OCI-M1 (cell line): ENCODE results near the gene RIT2.
"Not testable (repeated sequence)": the region's sequence is repeated elsewhere in the genome, so short reads cannot be mapped to it uniquely, and the experiment has no call there.

Experiments
- DNase-seq: peaks from one replicate; lab custom pipeline; 2025; lab: John Stamatoyannopoulos, UW

RIT2 gene

DNA sequence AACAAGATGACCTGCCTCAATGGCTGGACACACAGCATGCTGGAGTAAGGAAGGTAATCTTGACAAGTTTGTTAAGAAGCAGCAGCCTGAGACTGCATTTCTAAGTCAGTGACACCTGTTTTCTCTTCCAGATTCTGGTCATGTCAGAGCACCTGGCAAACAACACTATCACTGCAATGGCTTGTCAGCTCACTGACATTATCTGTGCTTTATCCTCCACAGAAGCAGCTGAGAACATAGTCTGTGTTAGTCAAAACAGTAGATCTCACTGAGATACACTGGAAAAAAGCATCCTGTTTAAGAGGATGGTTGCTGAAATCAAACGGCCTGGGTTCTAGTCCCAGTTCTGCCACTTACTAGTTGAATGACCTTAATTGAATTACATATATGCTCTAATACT, 355.2 kb downstream of the RIT2 start:
- no peak for DNase-seq

DNA sequence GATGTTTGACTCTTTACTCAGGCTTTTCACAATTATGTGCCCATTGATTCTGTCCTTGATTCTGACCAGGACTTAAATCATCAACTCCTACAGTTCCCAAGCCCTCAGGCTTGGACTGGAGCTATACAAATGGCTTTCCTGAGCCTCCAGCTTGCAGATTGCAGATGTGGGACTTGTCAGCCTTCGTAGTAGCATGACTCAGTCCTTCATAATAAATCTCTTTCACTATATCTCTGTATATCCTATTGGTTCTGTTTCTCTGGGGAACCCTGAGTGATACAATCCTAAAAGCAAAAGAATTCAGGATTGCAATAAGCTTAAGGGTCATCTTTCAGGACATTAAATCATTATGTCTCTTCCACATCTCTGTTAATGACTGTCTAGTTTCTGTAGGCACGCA, 356.6 kb downstream of the RIT2 start:
- DNase-seq, result peak; percentile 6

DNA sequence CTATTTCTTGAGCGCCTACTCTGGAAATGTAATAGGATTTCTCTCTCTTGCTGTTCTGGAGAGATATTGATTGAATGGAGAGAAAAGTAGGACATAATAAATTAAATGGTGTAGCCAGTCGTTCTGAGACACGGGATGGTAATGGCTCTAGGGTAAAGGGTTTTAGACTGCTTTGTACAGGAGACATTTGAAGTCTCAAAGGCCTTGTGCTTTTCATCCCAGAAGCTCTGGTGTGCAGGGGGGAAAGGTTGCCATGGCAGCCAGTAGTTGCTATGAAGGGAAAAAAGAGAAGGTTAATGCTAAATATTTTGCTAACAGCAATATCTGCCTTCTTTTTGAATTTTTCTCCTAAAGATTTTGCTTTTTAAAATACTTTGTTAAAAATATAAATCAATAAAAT, 359.3 kb downstream of the RIT2 start:
- no peak for DNase-seq

DNA sequence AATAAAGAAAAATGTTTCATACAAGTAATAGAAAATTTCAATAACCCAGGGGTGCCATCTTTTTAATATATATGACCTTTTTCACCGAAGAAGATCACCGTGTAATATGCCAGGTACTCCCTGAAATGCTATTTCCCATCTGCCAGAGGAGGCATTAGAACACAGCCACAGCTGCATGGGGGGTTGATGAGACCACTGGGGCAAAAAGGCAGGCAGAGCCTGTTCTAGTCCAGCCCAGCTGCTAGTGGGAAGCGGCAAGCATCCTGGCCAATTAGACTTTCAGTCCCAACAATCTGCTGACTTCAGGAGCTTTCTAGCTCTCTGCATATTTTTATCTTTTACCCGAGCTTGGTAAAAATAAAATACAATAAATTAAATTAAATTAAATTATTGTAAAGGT, 362.6 kb downstream of the RIT2 start:
- no peak for DNase-seq

DNA sequence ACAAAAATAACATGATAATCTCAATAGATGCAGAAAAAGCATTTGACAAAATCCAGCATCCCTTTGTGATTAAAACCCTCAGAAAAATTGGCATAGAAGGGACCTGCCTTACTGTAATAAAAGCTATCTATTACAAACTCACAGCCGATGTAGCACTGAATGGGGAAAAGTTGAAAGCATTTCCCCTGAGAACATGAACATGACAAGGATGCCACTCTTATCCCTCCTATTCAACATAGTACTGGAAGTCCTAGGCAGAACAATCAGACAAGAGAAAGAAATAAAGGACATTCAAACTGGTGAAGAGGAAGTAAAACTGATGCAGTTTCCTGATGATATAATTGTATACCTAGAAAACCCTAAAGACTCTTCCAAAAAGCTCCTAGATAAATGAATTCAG, 368.7 kb downstream of the RIT2 start:
- DNase-seq, result no peak

DNA sequence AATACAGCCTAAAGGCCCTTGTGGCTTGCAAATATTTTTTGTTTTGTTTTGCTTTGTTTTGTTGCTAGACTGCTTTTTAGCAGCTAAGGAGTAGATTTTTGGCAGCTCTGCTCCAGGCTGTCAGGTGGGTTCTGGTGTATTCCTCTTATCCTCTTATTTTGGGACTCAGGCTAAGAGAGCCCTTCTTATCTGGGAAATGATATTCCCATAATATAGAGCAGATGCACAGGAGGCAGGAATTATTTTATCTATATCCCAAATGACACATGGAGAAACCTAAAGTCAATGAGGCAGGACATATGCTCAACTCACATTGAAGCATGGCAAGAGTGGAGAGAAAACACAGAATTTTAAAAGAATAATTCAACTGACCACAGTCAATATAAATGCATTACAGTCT, 369.6 kb downstream of the RIT2 start:
- DNase-seq, result no peak

DNA sequence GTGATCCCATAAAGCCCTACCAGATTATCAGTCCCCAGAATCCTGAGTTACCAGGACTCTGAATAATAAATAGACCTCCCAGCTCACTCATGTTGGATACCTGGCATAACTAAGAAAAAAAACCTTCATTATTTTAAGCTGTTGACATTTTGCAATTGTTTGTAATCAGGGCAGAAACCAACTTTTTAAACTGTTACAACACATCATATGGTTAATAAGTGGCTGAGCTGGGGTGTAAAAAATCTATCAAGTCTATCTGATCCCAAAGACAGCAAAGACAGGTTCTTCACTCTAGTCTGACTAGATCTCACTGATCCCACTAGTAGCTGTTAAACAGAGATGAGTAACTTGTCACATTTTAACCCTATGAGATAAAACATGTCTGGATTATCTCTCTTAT, 370.3 kb downstream of the RIT2 start:
- no peak for DNase-seq

DNA sequence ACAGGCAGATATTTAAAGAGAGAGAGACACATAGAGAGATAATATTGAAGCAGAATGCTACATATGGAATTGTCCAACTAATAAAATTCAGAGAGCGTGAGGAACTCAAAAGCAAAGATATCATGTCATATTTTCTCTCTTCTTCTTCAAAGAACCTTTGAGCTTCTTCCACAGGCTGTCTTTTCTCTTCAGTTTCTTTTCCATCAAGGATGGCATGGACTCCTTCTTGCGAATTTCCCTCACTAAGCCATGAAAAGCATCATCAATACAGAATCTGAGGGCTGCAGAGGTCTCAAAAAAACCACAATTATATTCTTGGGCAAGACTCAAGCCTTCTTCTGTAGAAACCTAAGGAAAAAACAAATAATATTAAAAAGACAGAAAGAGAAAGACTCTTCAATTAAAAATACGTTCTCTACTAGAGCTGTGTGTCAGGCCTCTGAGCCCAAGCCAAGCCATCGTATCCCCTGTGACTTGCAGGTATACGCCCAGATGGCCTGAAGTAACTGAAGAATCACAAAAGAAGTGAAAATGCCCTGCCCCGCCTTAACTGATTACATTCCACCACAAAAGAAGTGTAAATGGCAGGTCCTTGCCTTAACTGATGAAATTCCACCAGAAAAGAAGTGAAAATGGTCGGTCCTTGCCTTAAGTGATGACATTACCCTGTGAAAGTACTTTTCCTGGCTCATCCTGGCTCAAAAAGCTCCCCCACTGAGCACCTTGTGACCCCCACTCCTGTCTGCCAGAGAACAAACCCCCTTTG, 371.9 kb downstream of the RIT2 start:
- no peak for DNase-seq

DNA sequence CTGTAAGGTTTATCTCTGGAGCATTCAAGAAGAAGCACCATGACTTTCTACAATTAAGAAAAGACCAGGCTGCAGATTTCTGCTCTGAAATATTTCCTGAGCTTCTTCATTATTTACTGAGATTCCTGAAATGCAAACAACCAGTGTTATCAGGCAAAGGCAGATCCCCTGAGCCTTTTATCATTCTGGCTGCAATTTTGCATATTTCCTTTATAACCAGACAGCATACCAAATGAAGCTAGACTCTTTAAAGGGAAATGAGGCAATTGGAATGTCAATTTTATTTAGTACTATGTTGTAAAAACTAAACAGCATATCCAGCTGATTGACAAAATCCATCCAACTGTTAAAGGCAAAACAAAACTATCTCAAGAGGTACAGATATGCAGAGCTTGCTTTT, 372.5 kb downstream of the RIT2 start:
- DNase-seq, result peak; percentile 8

DNA sequence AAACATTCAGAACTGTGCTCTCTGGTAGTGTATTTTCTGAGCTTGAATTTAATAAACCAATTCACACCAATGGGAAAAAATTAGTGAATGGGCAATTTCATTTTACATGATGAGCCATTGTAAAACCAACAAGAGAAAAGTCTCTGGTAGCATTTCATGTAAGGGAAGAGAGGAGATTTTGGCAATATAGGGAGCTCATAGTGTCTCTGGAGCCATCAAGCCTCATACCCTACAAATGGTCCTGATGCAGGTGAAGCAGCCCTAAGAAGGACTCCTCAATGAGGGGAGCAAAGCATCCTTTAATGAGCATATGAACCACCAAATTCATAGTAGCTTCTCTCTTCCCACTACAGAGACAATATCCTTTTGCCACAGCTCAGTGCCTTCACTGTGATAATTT, 373.0 kb downstream of the RIT2 start:
- no peak for DNase-seq

DNA sequence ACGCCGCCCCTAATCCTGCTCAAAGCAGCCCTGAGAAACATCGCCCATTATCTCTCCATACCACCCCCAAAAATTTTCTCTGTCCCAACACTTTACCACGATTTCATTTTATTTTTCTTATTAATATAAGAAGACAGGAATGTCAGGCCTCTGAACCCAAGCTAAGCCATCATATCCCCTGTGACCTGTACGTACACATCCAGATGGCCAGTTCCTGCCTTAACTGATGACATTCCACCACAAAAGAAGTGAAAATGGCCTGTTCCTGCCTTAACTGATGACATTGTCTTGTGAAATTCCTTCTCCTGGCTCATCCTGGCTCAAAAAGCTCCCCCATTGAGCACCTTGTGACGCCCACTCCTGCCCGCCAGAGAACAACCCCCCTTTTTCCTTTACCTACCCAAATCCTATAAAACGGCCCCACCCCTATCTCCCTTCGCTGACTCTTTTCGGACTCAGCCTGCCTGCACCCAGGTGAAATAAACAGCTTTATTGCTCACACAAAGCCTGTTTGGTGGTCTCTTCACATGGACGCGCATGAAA, 373.6 kb downstream of the RIT2 start:
- DNase-seq, result not testable (repeated sequence)

DNA sequence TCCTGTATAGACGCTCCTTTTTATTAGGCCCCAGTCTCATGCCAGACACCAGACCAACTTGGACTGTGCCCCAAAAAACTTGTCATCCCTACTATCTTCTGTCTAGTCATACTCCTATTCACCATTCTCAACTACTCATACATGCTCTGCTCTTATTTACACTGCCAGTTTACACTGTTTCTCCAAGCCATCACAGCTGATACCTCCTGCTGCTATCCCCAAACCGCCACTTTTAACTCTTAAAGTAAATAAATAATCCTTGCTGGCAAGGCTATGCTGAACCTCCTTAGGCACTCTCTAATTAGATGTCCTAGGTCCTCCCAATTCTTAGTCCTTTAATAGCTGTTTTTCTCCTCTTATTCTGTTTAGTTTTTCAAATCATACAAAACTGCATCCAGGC, 374.2 kb downstream of the RIT2 start:
- DNase-seq, result not testable (repeated sequence)

DNA sequence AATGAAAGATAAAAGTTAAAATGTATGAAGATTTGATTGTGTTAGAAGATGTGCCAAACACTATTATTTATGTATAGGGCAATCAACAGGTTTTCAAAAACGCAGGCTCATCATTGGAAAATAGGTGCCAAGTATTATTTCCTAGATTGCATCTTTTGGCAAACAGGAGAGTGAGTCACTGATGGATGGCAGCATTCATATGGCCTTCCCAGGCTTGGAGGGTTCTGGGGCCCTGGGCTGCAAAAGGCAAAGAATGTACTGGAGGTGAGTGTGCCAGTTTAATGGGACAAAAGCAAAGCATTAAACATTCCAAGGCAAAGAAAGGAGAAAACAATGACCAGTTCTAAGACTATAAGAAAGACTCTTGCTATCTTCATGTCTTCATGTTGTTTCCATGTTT, 379.4 kb downstream of the RIT2 start:
- no peak for DNase-seq

DNA sequence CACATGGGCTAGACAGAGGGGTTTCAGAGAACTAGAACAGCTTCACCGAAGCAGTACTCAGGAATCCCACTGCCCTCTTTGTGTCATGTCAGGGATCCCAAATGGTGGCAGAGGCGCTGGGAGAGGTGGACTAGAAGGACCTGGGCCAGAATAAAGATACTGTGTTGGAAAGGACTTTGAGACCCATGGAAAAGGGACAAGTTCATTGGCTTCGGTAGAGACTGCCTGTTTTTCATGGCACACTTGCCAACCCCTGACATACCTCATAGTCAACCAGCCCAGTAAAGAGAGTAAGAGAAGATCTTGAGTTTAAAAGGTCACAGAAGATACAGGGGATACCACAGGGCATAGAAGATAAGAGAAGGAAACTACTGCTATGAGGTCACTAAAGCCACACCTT, 381.0 kb downstream of the RIT2 start:
- DNase-seq, result no peak

DNA sequence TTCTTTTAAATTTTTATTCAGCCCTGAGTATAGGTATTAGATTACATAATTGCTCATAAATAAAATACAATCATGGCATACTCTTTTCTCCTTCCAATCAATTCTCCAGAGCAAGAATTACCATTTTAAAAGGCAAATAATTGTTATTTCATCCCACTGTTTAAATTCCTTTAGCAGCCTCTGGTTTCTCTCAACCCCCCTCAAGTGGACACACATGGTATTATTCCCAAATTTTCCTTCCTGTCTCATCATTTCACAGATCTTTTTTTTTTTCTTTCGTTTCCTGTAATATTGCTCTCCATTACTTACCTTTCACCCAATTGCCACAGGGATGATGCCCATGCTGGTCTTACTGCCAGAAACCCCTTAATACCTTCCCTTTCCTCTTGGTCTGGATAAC, 385.2 kb downstream of the RIT2 start:
- DNase-seq, result peak; percentile 36

DNA sequence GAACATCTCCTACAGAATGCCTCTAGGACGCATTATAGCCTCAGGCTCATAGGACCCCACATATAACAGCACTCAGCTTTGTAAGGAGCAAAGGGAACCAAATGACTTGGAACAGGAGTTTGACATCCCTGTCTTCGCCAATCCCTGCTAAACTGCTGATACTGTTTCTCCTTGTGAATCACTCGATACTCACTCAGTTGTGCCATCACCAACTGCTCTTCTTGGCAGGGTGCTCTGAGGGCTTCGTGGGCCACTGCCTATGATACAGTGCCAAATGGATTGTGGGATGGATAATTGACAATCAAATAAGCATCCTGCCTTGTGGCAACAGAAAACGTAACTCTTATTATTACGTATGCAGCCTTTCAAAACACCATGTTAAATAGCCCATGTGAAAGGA, 396.3 kb downstream of the RIT2 start:
- no peak for DNase-seq

DNA sequence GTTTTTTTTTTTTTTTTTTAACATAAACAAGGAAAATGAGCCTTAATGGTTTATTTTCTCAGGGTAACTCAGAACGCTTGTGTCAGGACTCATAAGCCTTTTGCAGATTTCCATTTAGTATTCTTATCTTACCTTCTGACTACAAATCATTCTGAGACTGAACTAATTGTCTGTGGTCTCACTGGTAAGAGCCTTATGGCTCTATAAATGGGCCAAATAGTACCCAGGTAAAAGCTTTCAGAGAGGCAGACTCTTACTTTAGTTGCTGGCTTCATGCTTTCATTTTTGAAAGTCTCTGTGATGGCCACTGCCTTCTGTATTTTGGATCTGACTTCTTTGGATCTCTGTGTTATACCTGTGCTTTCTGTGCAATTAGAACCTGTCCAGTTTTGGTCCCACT, 403.4 kb downstream of the RIT2 start:
- peak; percentile 8 for DNase-seq

DNA sequence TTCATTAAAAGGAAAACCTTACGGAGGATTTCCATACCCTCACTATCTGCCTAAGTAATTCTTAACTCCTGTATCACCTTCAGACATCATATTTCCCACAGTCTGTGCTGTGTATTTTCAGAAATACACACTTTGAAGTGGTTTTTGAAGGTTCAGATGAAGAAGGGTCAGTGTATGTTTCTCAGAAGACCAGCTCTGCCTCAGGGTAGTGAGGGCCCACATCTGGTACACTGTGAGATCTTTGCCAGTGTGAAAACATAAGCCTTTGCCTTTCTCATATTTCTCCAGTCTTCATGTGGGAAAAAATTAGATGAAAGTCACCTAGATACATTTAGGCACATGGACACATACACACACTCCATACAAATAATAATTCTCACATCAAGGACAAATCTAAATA, 408.4 kb downstream of the RIT2 start:
- DNase-seq, result peak; percentile 40

DNA sequence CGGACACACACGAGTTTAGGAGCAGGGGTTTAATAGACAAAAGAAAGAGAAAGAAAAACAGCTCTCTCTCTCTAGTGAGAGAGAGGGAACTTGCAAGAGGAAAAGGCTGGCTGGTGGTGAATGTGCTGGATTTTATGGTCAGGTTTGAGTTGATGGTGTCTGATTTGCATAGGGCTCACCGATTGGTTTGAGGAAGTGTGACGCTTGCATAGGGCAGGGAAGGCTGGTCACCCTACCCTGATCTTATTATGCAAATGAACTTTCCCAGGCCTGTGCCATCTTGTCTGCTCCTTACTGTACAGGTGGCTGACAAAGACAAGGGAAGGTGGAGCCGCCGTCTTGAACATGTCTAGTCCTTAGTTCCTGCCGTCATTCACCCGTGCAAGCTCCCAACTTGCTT, 408.9 kb downstream of the RIT2 start:
- DNase-seq, result peak; percentile 92

DNA sequence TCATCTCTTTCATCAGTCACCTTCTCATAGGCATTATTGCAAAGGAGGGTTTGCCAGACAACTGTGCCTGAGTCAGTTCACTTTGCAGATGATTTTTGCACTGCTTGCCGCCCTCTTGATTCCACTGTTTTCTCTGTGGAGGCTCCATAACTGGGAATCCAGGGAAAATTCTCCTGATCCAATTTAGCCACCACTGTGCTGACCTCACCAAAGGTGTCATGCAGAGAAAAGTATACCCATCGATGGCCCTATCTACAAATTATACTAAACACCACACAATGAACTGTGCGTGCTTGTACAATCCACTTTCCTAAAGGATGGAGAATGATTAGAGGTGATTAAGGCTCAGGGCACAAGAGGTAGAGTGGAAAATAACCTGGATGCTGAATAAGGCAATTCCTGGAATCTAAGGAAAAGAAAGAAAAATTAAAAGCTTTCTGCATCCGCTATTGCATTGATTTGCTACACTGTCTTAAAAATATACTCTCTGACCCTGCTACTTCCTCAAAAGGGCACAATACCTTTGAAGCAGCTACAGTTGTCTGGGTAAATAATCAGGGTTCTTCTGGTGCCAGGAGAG, 409.4 kb downstream of the RIT2 start:
- DNase-seq, result no peak
